PC-3 (cell line): ENCODE data around the gene FASN. TPM values are rescaled to one million over a fixed set of nuclear protein-coding genes. Genes with fewer than 3 reads are reported as not detected.

Experiments used
- ATAC-seq: fragments of 200-7000 bp; cut with Tn5 transposase; 2 replicates; pipeline ENCODE4 v1.9.1; 2020; ENCODE audit warnings: mild to moderate bottlenecking, moderate library complexity
- BruUV-seq: library from RNA; stranded (reverse); fragments of 400-500 nt; replicated peaks from 2 replicates; lab custom pipeline; 2021; lab: Mats Ljungman, UMichigan
- CTCF ChIA-PET: fragments of 300-600 bp; sonication (Branson Sonifier 250); formaldehyde crosslinking; loops from one replicate; lab custom pipeline; 2022; ENCODE audit warnings: antibody characterized with exemption; lab: Charles Lee
- POLR2A ChIA-PET: fragments of 300-600 bp; sonication (Branson Sonifier 250); formaldehyde crosslinking; loops from one replicate; lab custom pipeline; 2022; ENCODE audit warnings: antibody characterized with exemption; ENCODE audit not compliant: unreplicated experiment; lab: Charles Lee
- DNase-seq: peaks from one replicate; pipeline ENCODE4 v3.0.0-alpha.2; 2015
- H2AFZ ChIP-seq: fragments of 300-600 bp; sonication (generic); 2 replicates; pipeline ENCODE4 v1.6.0; 2016; ENCODE audit warnings: antibody characterized with exemption, low read length
- H3F3A ChIP-seq: fragments of 300-600 bp; sonication (generic); one replicate; pipeline ENCODE4 v1.6.0; 2017; ENCODE audit warnings: antibody characterized with exemption, low read length, control low read depth, mild to moderate bottlenecking; ENCODE audit not compliant: unreplicated experiment
- H3K27ac ChIP-seq: fragments of 300-600 bp; sonication (generic); 2 replicates; pipeline ENCODE4 v1.5.1; 2016; ENCODE audit warnings: mild to moderate bottlenecking, low read length
- H3K27me3 ChIP-seq: fragments of 300-600 bp; sonication (generic); 2 replicates; pipeline ENCODE4 v1.6.1; 2016; ENCODE audit warnings: low read length, mixed read lengths
- H3K36me3 ChIP-seq: fragments of 300-600 bp; sonication (generic); 2 replicates; pipeline ENCODE4 v1.6.1; 2016; ENCODE audit warnings: low read depth, mixed run types, low read length, mixed read lengths
- H3K4me1 ChIP-seq: fragments of 300-600 bp; sonication (generic); 2 replicates; pipeline ENCODE4 v1.5.1; 2016; ENCODE audit warnings: low read length; ENCODE audit not compliant: insufficient read depth
- H3K4me2 ChIP-seq: fragments of 300-600 bp; sonication (generic); 2 replicates; pipeline ENCODE4 v1.6.0; 2016; ENCODE audit warnings: low read length
- H3K4me3 ChIP-seq: fragments of 300-600 bp; sonication (generic); 2 replicates; pipeline ENCODE4 v1.5.1; 2016; ENCODE audit warnings: mild to moderate bottlenecking, low read length, mixed read lengths
- H3K79me2 ChIP-seq: fragments of 300-600 bp; sonication (generic); 2 replicates; pipeline ENCODE4 v1.6.1; 2017; ENCODE audit warnings: low read length, mixed read lengths
- H3K9ac ChIP-seq: fragments of 300-600 bp; sonication (generic); 2 replicates; pipeline ENCODE4 v1.6.0; 2016; ENCODE audit warnings: mild to moderate bottlenecking, low read length
- H3K9me2 ChIP-seq: fragments of 300-600 bp; sonication (generic); replicated peaks from 2 replicates; pipeline ENCODE4 v1.6.1; 2016; ENCODE audit warnings: mixed run types, low read length, mixed read lengths
- H3K9me3 ChIP-seq: fragments of 300-600 bp; sonication (generic); 2 replicates; pipeline ENCODE4 v1.6.1; 2016; ENCODE audit warnings: low read length, mixed read lengths
- H4K20me1 ChIP-seq: fragments of 300-600 bp; sonication (generic); 2 replicates; pipeline ENCODE4 v1.6.1; 2016; ENCODE audit warnings: low read length, mixed read lengths
- CTCF ChIP-seq: fragments of 300-600 bp; sonication (generic); conservative IDR thresholded peaks from 2 replicates; pipeline ENCODE4 v1.5.1; 2017; ENCODE audit warnings: antibody characterized with exemption, low read depth, mild to moderate bottlenecking, low read length
- EZH2 ChIP-seq: fragments of 300-600 bp; sonication (generic); IDR thresholded peaks from one replicate; pipeline ENCODE4 v1.6.1; 2017; ENCODE audit warnings: antibody characterized with exemption, mild to moderate bottlenecking, low read length; ENCODE audit not compliant: unreplicated experiment
- EZH2phosphoT487 ChIP-seq: fragments of 300-600 bp; sonication (generic); IDR thresholded peaks from 2 replicates; pipeline ENCODE4 v1.6.1; 2018; ENCODE audit warnings: mild to moderate bottlenecking, antibody characterized with exemption, low read length, borderline replicate concordance
- intact Hi-C: fragments of 100-400 bp; cut with micrococcal nuclease; formaldehyde crosslinking; loops from 2 replicates; pipeline ENCODE4 v1.9.0; 2023
- total RNA-seq: library from RNA; depleted of rRNA; stranded (reverse); fragments of >200 nt; gene quantifications from 2 replicates; pipeline ENCODE4 v1.2.3, GENCODE V29; 2014

FASN gene
- total RNA-seq, 1 experiment from 2014 or later = 269 TPM

- Histone ChIP-seq H4K20me1 (no peaks in the 10 kb centered on the region), H3K9me2 (no peaks in the 10 kb centered on the region), H3K4me2 (no peak overlapping the region), H3K9me3 (no peaks in the 10 kb centered on the region), H2AFZ (no peak overlapping the region), H3K9ac (no peak overlapping the region), H3K79me2 (no peaks in the 10 kb centered on the region), H3F3A (no peaks in the 10 kb centered on the region), H3K27ac (no peak overlapping the region), H3K36me3 (peaks cover 29% of the 10 kb centered on the region), H3K4me1 (no peaks in the 10 kb centered on the region), H3K4me3 (no peak overlapping the region), H3K27me3 (no peaks in the 10 kb centered on the region)
- ChIA-PET POLR2A (interaction anchor here (0.7 kb wide), 1 partner anchor 39 kb away, joined by 3 read pairs; no protein-coding TSS in a partner anchor), CTCF (no interaction called here)
- ATAC-seq (peak; percentile 38), DNase-seq (no peak)
- no TSS peak for BruUV-seq
- intact Hi-C loops = no loop called here
- TF ChIP-seq EZH2phosphoT487 (no peak), CTCF (no peak), EZH2 (no peak)
Observed at GRCh38 chr17:82076785-82077591, 21.0 kb downstream of the FASN start.

DNA sequence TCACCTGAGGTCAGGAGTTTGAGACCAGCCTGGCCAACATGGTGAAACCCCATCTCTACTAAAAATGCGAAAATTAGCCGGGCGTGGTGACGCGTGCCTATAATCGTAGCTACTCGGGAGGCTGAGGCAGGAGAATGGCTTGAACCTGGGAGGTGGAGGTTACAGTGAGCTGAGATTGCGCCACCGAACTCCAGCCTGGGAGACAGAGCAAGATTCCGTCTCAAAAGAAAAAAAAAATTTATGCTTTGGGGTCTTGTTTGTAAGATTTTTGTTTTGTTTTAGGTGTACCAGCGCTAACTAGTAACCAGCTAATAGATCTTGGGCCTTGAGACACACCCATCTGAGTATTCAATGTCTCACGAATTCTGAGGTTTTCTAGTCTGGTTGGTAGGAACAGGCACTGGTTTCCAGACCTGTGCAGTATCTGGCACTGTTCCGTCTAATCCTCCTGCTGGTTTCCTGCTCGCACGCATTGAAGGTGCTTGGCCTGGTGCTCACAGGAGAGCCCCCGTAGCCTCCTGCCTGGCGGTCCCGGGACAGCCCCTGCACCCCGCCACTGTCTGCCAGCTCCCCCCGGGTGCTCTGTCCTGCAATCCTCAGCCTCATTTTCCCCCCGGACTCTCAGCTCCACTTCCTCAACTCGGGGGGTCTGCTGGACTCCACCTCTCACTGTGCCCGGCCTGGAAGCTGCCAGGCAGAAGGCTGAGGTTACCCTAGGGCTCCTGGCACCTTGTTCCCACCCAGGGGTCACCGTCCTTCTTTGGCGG lies 21.8 kb downstream of the FASN start:
- no peaks in the 10 kb centered on the region for H3K9me3 ChIP-seq
- no peak overlapping the region for H3K27ac ChIP-seq
- H3F3A ChIP-seq = no peaks in the 10 kb centered on the region
- intact Hi-C loops = no loop called here
- H3K9ac ChIP-seq = no peak overlapping the region
- no peak overlapping the region for H3K4me2 ChIP-seq
- H3K9me2 ChIP-seq = no peaks in the 10 kb centered on the region
- no peaks in the 10 kb centered on the region for H3K79me2 ChIP-seq
- no peaks in the 10 kb centered on the region for H4K20me1 ChIP-seq
- POLR2A ChIA-PET = no interaction called here
- ATAC-seq = peak; percentile 29; the same call in 1 of the 2 replicates
- no peaks in the 10 kb centered on the region for H3K27me3 ChIP-seq
- CTCF ChIA-PET = no interaction called here
- H2AFZ ChIP-seq = no peak overlapping the region
- TF ChIP-seq CTCF (no peak), EZH2phosphoT487 (no peak), EZH2 (no peak)
- H3K4me1 ChIP-seq = no peaks in the 10 kb centered on the region
- no peak overlapping the region for H3K4me3 ChIP-seq
- DNase-seq = peak; percentile 30
- no TSS peak for BruUV-seq
- peaks cover 25% of the 10 kb centered on the region for H3K36me3 ChIP-seq
